ENCODE data around the gene SNORC. TPM values are rescaled to one million over a fixed set of nuclear protein-coding genes. Genes with fewer than 3 reads are reported as not detected.

SNORC gene
- total and polyA plus RNA-seq, 2 donors (not counting 1 experiment from before 2014, with no cell fraction given) = 0.91 to 0.94 TPM

- intact Hi-C loops (cut with micrococcal nuclease) = no loop called here
- ChIA-PET POLR2A (no interaction called here), CTCF (no interaction called here)
- Histone ChIP-seq H3K4me2 (replicated peaks; ENCODE audit: low read depth, low read length, poor library complexity, severe bottlenecking) (no peak overlapping the region), H3K4me1 (ENCODE audit: control insufficient read depth in 2 of 2, insufficient read depth in 2 of 2, low read length in 2 of 2) (no peaks in the 10 kb centered on the region), H3K9ac (ENCODE audit: low read length) (no peak overlapping the region), H4K20me1 (ENCODE audit: control insufficient read depth, insufficient read depth, low read length, poor library complexity, severe bottlenecking) (no peaks in the 10 kb centered on the region), H3K27ac (ENCODE audit: low read length in 2 of 2) (no peak overlapping the region), H3K9me3 (ENCODE audit: control extremely low read depth in 1 of 3, control insufficient read depth in 2 of 3, insufficient read depth in 1 of 3, low read length in 2 of 3) (peaks cover 5 to 10% (median 9%) of the 10 kb centered on the region in 3 donors), H3K36me3 (replicated peaks in 1 of 2; ENCODE audit: control extremely low read depth in 1 of 2, control insufficient read depth in 1 of 2, extremely low read depth in 1 of 2, insufficient read depth in 2 of 2, low read length in 1 of 2) (no peaks in the 10 kb centered on the region), H2AFZ (ENCODE audit: insufficient read depth, low read depth, low read length, poor library complexity, severe bottlenecking) (no peak overlapping the region), H3K4me3 (ENCODE audit: control extremely low read depth in 1 of 5, extremely low read depth in 1 of 5, insufficient read depth in 1 of 5, low read depth in 2 of 5, low read length in 4 of 5) (no peak overlapping the region), H3K27me3 (replicated peaks in 1 of 4; ENCODE audit: control extremely low read depth in 1 of 4, control insufficient read depth in 3 of 4, insufficient read depth in 4 of 4, low read length in 3 of 4) (peaks cover 0 to 7% (median 0%) of the 10 kb centered on the region in 4 experiments), H3K79me2 (ENCODE audit: control insufficient read depth, insufficient read depth, low read length) (no peaks in the 10 kb centered on the region)
- ATAC-seq (ENCODE audit: low read depth) (no peak), DNase-seq (no peak)
- Mint-ChIP-seq H3K4me1 (no peaks in the 10 kb centered on the region), H3K9me3 (ENCODE audit: insufficient read depth) (peaks cover 10% of the 10 kb centered on the region), H3K27me3 (peaks cover 30% of the 10 kb centered on the region), H3K4me3 (no peak overlapping the region), H3K27ac (no peak overlapping the region)
- 92% methylated on average over 2 of the region's 6 CpGs for WGBS (ENCODE audit: insufficient coverage)
- TF ChIP-seq, protein P1, sequence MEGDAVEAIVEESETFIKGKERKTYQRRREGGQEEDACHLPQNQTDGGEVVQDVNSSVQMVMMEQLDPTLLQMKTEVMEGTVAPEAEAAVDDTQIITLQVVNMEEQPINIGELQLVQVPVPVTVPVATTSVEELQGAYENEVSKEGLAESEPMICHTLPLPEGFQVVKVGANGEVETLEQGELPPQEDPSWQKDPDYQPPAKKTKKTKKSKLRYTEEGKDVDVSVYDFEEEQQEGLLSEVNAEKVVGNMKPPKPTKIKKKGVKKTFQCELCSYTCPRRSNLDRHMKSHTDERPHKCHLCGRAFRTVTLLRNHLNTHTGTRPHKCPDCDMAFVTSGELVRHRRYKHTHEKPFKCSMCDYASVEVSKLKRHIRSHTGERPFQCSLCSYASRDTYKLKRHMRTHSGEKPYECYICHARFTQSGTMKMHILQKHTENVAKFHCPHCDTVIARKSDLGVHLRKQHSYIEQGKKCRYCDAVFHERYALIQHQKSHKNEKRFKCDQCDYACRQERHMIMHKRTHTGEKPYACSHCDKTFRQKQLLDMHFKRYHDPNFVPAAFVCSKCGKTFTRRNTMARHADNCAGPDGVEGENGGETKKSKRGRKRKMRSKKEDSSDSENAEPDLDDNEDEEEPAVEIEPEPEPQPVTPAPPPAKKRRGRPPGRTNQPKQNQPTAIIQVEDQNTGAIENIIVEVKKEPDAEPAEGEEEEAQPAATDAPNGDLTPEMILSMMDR (IDR thresholded peaks at IDR 0.05) = no peak
- no peak for TF ChIP-seq EZH2 (IDR thresholded peaks at IDR 0.05; ENCODE audit: borderline replicate concordance, insufficient read depth, low read depth, low read length, poor library complexity, severe bottlenecking)
These were observed 38.6 kb downstream of the SNORC start for GRCh38 chr2:232908695-232909094.

- H3K9me3 Mint-ChIP-seq (ENCODE audit: insufficient read depth) = peaks cover 10% of the 10 kb centered on the region
- WGBS (ENCODE audit: insufficient coverage) = 97% methylated on average over 4 of the region's 6 CpGs
- no peak for TF ChIP-seq EZH2 (IDR thresholded peaks at IDR 0.05; ENCODE audit: borderline replicate concordance, insufficient read depth, low read depth, low read length, poor library complexity, severe bottlenecking)
- TF ChIP-seq, protein P1 (IDR thresholded peaks at IDR 0.05) = no peak
- Histone ChIP-seq H3K27ac (ENCODE audit: low read length in 2 of 2) (no peak overlapping the region), H3K9ac (ENCODE audit: low read length) (no peak overlapping the region), H3K4me3 (ENCODE audit: control extremely low read depth in 1 of 5, extremely low read depth in 1 of 5, insufficient read depth in 1 of 5, low read depth in 2 of 5, low read length in 4 of 5) (no peak overlapping the region), H3K27me3 (replicated peaks in 1 of 4; ENCODE audit: control extremely low read depth in 1 of 4, control insufficient read depth in 3 of 4, insufficient read depth in 4 of 4, low read length in 3 of 4) (peaks cover 0 to 10% (median 1%) of the 10 kb centered on the region in 4 experiments), H3K4me1 (ENCODE audit: control insufficient read depth in 2 of 2, insufficient read depth in 2 of 2, low read length in 2 of 2) (no peaks in the 10 kb centered on the region), H3K36me3 (replicated peaks in 1 of 2; ENCODE audit: control extremely low read depth in 1 of 2, control insufficient read depth in 1 of 2, extremely low read depth in 1 of 2, insufficient read depth in 2 of 2, low read length in 1 of 2) (no peaks in the 10 kb centered on the region), H3K4me2 (replicated peaks; ENCODE audit: low read depth, low read length, poor library complexity, severe bottlenecking) (no peak overlapping the region), H2AFZ (ENCODE audit: insufficient read depth, low read depth, low read length, poor library complexity, severe bottlenecking) (no peak overlapping the region), H3K79me2 (ENCODE audit: control insufficient read depth, insufficient read depth, low read length) (no peaks in the 10 kb centered on the region), H4K20me1 (ENCODE audit: control insufficient read depth, insufficient read depth, low read length, poor library complexity, severe bottlenecking) (no peaks in the 10 kb centered on the region), H3K9me3 (ENCODE audit: control extremely low read depth in 1 of 3, control insufficient read depth in 2 of 3, insufficient read depth in 1 of 3, low read length in 2 of 3) (peaks cover 5 to 9% (median 5%) of the 10 kb centered on the region in 3 donors)
- ATAC-seq (ENCODE audit: low read depth) (no peak), DNase-seq (no peak)
- H3K4me3 Mint-ChIP-seq = no peak overlapping the region
- intact Hi-C loops (cut with micrococcal nuclease) = no loop called here
- H3K27me3 Mint-ChIP-seq = peaks cover 38% of the 10 kb centered on the region
- ChIA-PET CTCF (interaction anchor here (0.6 kb wide), 1 partner anchor 42 kb away, joined by 3 read pairs; no protein-coding TSS in a partner anchor), POLR2A (interaction anchor here (0.7 kb wide), 1 partner anchor 39 kb away, joined by 5 read pairs; no protein-coding TSS in a partner anchor)
- no peaks in the 10 kb centered on the region for H3K4me1 Mint-ChIP-seq
- H3K27ac Mint-ChIP-seq = no peak overlapping the region
These were observed 40.3 kb downstream of the SNORC start for GRCh38 chr2:232910376-232910775.
